OCI-LY3 (cell line): Measurements from ENCODE around the gene ARL4D.

Source experiments
- H2AFZ ChIP-seq: fragments of 200-600, 300-600 bp; shearing (Covaris generic); 2 replicates; pipeline ENCODE4 v1.6.0; 2014; ENCODE audit warnings: antibody characterized with exemption, low read depth, low read length
- H3K27ac ChIP-seq: fragments of 200-600, 300-600 bp; sonication (generic); 2 replicates; pipeline ENCODE4 v1.5.1; 2014; ENCODE audit warnings: mild to moderate bottlenecking, low read length, moderate library complexity, mixed read lengths
- H3K27me3 ChIP-seq: fragments of 200-600, 300-600 bp; sonication (generic); 2 replicates; pipeline ENCODE4 v1.6.1; 2014; ENCODE audit warnings: low read depth, low read length, mixed read lengths
- H3K36me3 ChIP-seq: fragments of 200-600, 300-600 bp; sonication (generic); replicated peaks from 2 replicates; pipeline ENCODE3; 2014; ENCODE audit warnings: low read depth, low read length, mixed read lengths
- H3K4me1 ChIP-seq: fragments of 300-600, 200-600 bp; sonication (generic); 2 replicates; pipeline ENCODE4 v1.6.1; 2014; ENCODE audit warnings: low read length, mixed read lengths
- H3K4me2 ChIP-seq: fragments of 200-600, 300-600 bp; sonication (generic); 2 replicates; pipeline ENCODE4 v1.6.1; 2014; ENCODE audit warnings: low read length, mixed read lengths
- H3K4me3 ChIP-seq: fragments of 300-600, 200-600 bp; sonication (generic); 2 replicates; pipeline ENCODE4 v1.5.1; 2014; ENCODE audit warnings: antibody characterized with exemption, mild to moderate bottlenecking, low read length, moderate library complexity
- H3K79me2 ChIP-seq: fragments of 300-600, 200-600 bp; shearing (Covaris generic); 2 replicates; pipeline ENCODE4 v1.6.1; 2014; ENCODE audit warnings: mild to moderate bottlenecking, low read length, mixed read lengths
- H3K9ac ChIP-seq: fragments of 300-600, 200-600 bp; shearing (Covaris generic); 2 replicates; pipeline ENCODE4 v1.6.0; 2014; ENCODE audit warnings: mild to moderate bottlenecking, low read length, moderate library complexity
- H3K9me3 ChIP-seq: fragments of 200-600, 300-600 bp; shearing (Covaris generic); 2 replicates; pipeline ENCODE4 v1.6.1; 2014; ENCODE audit warnings: low read length, mixed read lengths; ENCODE audit not compliant: insufficient read depth
- H4K20me1 ChIP-seq: fragments of 200-600, 300-600 bp; sonication (generic); 2 replicates; pipeline ENCODE4 v1.6.1; 2016; ENCODE audit warnings: low read length, mixed read lengths; ENCODE audit not compliant: insufficient read depth
- EZH2phosphoT487 ChIP-seq: fragments of 200-600 bp; shearing (Covaris generic); IDR thresholded peaks from 2 replicates; pipeline ENCODE4 v1.6.1; 2018; ENCODE audit warnings: antibody characterized with exemption, mixed run types, low read depth
- TF ChIP-seq, protein P1 (sequence below): fragments of 200-600, 300-600 bp; sonication (generic); IDR thresholded peaks from 2 replicates; pipeline ENCODE4 v1.5.1; 2014; ENCODE audit warnings: antibody characterized with exemption, low read length, low read depth

ARL4D gene

GRCh38 chr17:43381621-43382020, 17.2 kb upstream of the ARL4D start:
- no peak for TF ChIP-seq EZH2phosphoT487
- TF ChIP-seq, protein P1, sequence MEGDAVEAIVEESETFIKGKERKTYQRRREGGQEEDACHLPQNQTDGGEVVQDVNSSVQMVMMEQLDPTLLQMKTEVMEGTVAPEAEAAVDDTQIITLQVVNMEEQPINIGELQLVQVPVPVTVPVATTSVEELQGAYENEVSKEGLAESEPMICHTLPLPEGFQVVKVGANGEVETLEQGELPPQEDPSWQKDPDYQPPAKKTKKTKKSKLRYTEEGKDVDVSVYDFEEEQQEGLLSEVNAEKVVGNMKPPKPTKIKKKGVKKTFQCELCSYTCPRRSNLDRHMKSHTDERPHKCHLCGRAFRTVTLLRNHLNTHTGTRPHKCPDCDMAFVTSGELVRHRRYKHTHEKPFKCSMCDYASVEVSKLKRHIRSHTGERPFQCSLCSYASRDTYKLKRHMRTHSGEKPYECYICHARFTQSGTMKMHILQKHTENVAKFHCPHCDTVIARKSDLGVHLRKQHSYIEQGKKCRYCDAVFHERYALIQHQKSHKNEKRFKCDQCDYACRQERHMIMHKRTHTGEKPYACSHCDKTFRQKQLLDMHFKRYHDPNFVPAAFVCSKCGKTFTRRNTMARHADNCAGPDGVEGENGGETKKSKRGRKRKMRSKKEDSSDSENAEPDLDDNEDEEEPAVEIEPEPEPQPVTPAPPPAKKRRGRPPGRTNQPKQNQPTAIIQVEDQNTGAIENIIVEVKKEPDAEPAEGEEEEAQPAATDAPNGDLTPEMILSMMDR: no peak
- Histone ChIP-seq H3K4me1 (no peaks in the 10 kb centered on the region), H3K9me3 (peaks cover 12% of the 10 kb centered on the region; the same call in 1 of the 2 replicates)

GRCh38 chr17:43382776-43383175, 16.0 kb upstream of the ARL4D start:
- H2AFZ ChIP-seq: no peak overlapping the region
- no peaks in the 10 kb centered on the region for H3K79me2 ChIP-seq
- H3K27me3 ChIP-seq: peaks cover 11% of the 10 kb centered on the region; the same call in 1 of the 2 replicates
- H4K20me1 ChIP-seq: no peaks in the 10 kb centered on the region
- peaks cover 12% of the 10 kb centered on the region; the same call in 1 of the 2 replicates for H3K9me3 ChIP-seq
- H3K4me1 ChIP-seq: no peaks in the 10 kb centered on the region
- no peak overlapping the region for H3K9ac ChIP-seq
- no peak for TF ChIP-seq EZH2phosphoT487
- TF ChIP-seq, protein P1: no peak
- H3K36me3 ChIP-seq: no peaks in the 10 kb centered on the region
- no peak overlapping the region for H3K27ac ChIP-seq
- no peak overlapping the region for H3K4me3 ChIP-seq
- H3K4me2 ChIP-seq: no peak overlapping the region

More at GRCh38 chr17:43381621-43382020, 17.2 kb upstream of the ARL4D start:
- H4K20me1 ChIP-seq: no peaks in the 10 kb centered on the region
- H3K9ac ChIP-seq: no peak overlapping the region
- no peak overlapping the region for H3K4me2 ChIP-seq
- no peak overlapping the region for H2AFZ ChIP-seq
- H3K27me3 ChIP-seq: peaks cover 11% of the 10 kb centered on the region; the same call in 1 of the 2 replicates
- H3K79me2 ChIP-seq: no peaks in the 10 kb centered on the region
- H3K36me3 ChIP-seq: no peaks in the 10 kb centered on the region
- H3K4me3 ChIP-seq: no peak overlapping the region
- no peak overlapping the region for H3K27ac ChIP-seq

DNA sequence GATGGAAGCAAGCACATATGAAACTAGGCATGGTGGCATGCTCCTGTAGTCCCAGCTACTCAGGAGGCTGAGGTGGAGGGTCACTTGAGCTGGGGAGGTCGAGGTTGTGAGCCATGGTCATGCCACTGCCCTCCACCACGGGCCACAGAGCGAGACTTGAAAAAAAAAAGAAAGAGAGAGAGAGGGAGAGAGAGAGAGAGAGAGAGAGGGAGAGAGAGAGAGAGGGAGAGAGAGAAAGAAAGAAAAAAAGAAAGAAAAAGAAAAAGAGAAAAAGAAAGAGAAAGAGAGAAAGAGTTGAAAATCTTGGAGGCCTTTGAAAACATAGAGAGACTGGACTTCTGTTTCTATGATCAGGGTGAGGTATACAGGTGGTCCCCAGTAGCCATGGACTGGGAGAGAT, 15.4 kb upstream of the ARL4D start:
- Histone ChIP-seq H2AFZ (no peak overlapping the region), H3K9me3 (peaks cover 12% of the 10 kb centered on the region; the same call in 1 of the 2 replicates), H3K9ac (no peak overlapping the region), H3K4me3 (no peak overlapping the region), H4K20me1 (no peaks in the 10 kb centered on the region), H3K79me2 (no peaks in the 10 kb centered on the region), H3K36me3 (no peaks in the 10 kb centered on the region), H3K4me1 (no peaks in the 10 kb centered on the region), H3K27ac (no peak overlapping the region), H3K27me3 (peaks cover 11% of the 10 kb centered on the region; the same call in 1 of the 2 replicates), H3K4me2 (no peak overlapping the region)
- TF ChIP-seq, protein P1: no peak
- no peak for TF ChIP-seq EZH2phosphoT487

- H3K4me2 ChIP-seq: no peak overlapping the region
- no peak overlapping the region for H3K4me3 ChIP-seq
- H3K79me2 ChIP-seq: no peaks in the 10 kb centered on the region
- no peak overlapping the region for H3K9ac ChIP-seq
- no peaks in the 10 kb centered on the region for H3K36me3 ChIP-seq
- H3K4me1 ChIP-seq: no peaks in the 10 kb centered on the region
- H3K27me3 ChIP-seq: peaks cover 11% of the 10 kb centered on the region; the same call in 1 of the 2 replicates
- TF ChIP-seq, protein P1: no peak
- TF ChIP-seq EZH2phosphoT487: no peak
- peaks cover 12% of the 10 kb centered on the region; the same call in 1 of the 2 replicates for H3K9me3 ChIP-seq
- no peak overlapping the region for H2AFZ ChIP-seq
- no peak overlapping the region for H3K27ac ChIP-seq
- no peaks in the 10 kb centered on the region for H4K20me1 ChIP-seq
Measured at GRCh38 chr17:43383826-43384475, 14.8 kb upstream of the ARL4D start.
